ENCODE measurements around the gene SNAI3. TPM values are rescaled to one million over a fixed set of nuclear protein-coding genes. Genes with fewer than 3 reads are reported as not detected.
A peak's percentile ranks its signal among the peaks of the same experiment; 100 is the strongest.

The SNAI3 gene
- total and polyA plus RNA-seq, 2 experiments from 2014 or later: 10.3 to 19.4 TPM

- H3K4me3 Mint-ChIP-seq: peak overlapping the region; percentile 74
- H3K9me2 ChIP-seq (ENCODE audit: insufficient read depth): no peaks in the 10 kb centered on the region
- H3K4me1 ChIP-seq (ENCODE audit: insufficient read depth): peaks cover 9% of the 10 kb centered on the region
- peaks cover 6% of the 10 kb centered on the region; the same call in 1 of the 2 replicates for H3F3A ChIP-seq (replicated peaks; ENCODE audit: low read depth)
- H3K27ac ChIP-seq (ENCODE audit: low read depth): no peak overlapping the region
- H3K27ac Mint-ChIP-seq: no peak overlapping the region
- H3K9me3 Mint-ChIP-seq: no peaks in the 10 kb centered on the region
- H3K36me3 ChIP-seq (ENCODE audit: insufficient read depth): no peaks in the 10 kb centered on the region; the same call in 1 of the 2 replicates
- peak overlapping the region; percentile 97 for H3K4me2 ChIP-seq
- TF ChIP-seq, protein P1, sequence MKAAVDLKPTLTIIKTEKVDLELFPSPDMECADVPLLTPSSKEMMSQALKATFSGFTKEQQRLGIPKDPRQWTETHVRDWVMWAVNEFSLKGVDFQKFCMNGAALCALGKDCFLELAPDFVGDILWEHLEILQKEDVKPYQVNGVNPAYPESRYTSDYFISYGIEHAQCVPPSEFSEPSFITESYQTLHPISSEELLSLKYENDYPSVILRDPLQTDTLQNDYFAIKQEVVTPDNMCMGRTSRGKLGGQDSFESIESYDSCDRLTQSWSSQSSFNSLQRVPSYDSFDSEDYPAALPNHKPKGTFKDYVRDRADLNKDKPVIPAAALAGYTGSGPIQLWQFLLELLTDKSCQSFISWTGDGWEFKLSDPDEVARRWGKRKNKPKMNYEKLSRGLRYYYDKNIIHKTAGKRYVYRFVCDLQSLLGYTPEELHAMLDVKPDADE (IDR thresholded peaks at IDR 0.05): no peak
- TF ChIP-seq, protein P2, sequence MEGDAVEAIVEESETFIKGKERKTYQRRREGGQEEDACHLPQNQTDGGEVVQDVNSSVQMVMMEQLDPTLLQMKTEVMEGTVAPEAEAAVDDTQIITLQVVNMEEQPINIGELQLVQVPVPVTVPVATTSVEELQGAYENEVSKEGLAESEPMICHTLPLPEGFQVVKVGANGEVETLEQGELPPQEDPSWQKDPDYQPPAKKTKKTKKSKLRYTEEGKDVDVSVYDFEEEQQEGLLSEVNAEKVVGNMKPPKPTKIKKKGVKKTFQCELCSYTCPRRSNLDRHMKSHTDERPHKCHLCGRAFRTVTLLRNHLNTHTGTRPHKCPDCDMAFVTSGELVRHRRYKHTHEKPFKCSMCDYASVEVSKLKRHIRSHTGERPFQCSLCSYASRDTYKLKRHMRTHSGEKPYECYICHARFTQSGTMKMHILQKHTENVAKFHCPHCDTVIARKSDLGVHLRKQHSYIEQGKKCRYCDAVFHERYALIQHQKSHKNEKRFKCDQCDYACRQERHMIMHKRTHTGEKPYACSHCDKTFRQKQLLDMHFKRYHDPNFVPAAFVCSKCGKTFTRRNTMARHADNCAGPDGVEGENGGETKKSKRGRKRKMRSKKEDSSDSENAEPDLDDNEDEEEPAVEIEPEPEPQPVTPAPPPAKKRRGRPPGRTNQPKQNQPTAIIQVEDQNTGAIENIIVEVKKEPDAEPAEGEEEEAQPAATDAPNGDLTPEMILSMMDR (conservative IDR thresholded peaks at IDR 0.05; ENCODE audit: low read depth in 2 of 2): no peak; a peak in 1 of 4 replicates
- TF ChIP-seq STAT1 (IDR thresholded peaks at IDR 0.05; ENCODE audit: unreplicated experiment) (no peak), ZNF331 (CRISPR knock-in tag; IDR thresholded peaks at IDR 0.05; ENCODE audit: low read depth) (no peak), CREB1 (CRISPR knock-in tag; IDR thresholded peaks at IDR 0.05; ENCODE audit: low read depth) (no peak), NANOG (IDR thresholded peaks at IDR 0.05; ENCODE audit: borderline replicate concordance) (no peak), EZH2 (IDR thresholded peaks at IDR 0.05; ENCODE audit: low read depth, unreplicated experiment) (no peak), EZH2phosphoT487 (IDR thresholded peaks at IDR 0.05; ENCODE audit: unreplicated experiment) (no peak), JUNB (IDR thresholded peaks at IDR 0.05; ENCODE audit: unreplicated experiment) (no peak), ZNF114 (CRISPR knock-in tag; IDR thresholded peaks at IDR 0.05) (no peak), POLR2AphosphoS5 (IDR thresholded peaks at IDR 0.05; ENCODE audit: low read depth) (no peak), REST (IDR thresholded peaks at IDR 0.05; ENCODE audit: unreplicated experiment) (no peak)
- TF ChIP-seq, protein P3, sequence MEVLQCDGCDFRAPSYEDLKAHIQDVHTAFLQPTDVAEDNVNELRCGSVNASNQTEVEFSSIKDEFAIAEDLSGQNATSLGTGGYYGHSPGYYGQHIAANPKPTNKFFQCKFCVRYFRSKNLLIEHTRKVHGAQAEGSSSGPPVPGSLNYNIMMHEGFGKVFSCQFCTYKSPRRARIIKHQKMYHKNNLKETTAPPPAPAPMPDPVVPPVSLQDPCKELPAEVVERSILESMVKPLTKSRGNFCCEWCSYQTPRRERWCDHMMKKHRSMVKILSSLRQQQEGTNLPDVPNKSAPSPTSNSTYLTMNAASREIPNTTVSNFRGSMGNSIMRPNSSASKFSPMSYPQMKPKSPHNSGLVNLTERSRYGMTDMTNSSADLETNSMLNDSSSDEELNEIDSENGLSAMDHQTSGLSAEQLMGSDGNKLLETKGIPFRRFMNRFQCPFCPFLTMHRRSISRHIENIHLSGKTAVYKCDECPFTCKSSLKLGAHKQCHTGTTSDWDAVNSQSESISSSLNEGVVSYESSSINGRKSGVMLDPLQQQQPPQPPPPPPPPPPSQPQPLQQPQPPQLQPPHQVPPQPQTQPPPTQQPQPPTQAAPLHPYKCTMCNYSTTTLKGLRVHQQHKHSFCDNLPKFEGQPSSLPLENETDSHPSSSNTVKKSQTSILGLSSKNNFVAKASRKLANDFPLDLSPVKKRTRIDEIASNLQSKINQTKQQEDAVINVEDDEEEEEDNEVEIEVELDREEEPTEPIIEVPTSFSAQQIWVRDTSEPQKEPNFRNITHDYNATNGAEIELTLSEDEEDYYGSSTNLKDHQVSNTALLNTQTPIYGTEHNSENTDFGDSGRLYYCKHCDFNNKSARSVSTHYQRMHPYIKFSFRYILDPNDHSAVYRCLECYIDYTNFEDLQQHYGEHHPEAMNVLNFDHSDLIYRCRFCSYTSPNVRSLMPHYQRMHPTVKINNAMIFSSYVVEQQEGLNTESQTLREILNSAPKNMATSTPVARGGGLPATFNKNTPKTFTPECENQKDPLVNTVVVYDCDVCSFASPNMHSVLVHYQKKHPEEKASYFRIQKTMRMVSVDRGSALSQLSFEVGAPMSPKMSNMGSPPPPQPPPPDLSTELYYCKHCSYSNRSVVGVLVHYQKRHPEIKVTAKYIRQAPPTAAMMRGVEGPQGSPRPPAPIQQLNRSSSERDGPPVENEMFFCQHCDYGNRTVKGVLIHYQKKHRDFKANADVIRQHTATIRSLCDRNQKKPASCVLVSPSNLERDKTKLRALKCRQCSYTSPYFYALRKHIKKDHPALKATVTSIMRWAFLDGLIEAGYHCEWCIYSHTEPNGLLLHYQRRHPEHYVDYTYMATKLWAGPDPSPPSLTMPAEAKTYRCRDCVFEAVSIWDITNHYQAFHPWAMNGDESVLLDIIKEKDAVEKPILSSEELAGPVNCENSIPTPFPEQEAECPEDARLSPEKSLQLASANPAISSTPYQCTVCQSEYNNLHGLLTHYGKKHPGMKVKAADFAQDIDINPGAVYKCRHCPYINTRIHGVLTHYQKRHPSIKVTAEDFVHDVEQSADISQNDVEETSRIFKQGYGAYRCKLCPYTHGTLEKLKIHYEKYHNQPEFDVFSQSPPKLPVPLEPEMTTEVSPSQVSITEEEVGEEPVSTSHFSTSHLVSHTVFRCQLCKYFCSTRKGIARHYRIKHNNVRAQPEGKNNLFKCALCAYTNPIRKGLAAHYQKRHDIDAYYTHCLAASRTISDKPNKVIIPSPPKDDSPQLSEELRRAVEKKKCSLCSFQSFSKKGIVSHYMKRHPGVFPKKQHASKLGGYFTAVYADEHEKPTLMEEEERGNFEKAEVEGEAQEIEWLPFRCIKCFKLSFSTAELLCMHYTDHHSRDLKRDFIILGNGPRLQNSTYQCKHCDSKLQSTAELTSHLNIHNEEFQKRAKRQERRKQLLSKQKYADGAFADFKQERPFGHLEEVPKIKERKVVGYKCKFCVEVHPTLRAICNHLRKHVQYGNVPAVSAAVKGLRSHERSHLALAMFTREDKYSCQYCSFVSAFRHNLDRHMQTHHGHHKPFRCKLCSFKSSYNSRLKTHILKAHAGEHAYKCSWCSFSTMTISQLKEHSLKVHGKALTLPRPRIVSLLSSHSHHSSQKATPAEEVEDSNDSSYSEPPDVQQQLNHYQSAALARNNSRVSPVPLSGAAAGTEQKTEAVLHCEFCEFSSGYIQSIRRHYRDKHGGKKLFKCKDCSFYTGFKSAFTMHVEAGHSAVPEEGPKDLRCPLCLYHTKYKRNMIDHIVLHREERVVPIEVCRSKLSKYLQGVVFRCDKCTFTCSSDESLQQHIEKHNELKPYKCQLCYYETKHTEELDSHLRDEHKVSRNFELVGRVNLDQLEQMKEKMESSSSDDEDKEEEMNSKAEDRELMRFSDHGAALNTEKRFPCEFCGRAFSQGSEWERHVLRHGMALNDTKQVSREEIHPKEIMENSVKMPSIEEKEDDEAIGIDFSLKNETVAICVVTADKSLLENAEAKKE (CRISPR knock-in tag; IDR thresholded peaks at IDR 0.05): no peak
- 0 out of 2 replicates have a peak, but pooled peaks cover 5% of the 10 kb centered on the region for H4K20me1 ChIP-seq (replicated peaks; ENCODE audit: insufficient read depth)
- H3K27me3 ChIP-seq (ENCODE audit: insufficient read depth): peaks cover 10% of the 10 kb centered on the region
- H3K36me3 Mint-ChIP-seq (ENCODE audit: low read depth): peaks cover 3% of the 10 kb centered on the region; the same call in 2 of the 3 replicates
- H2AFZ ChIP-seq: peak overlapping the region; percentile 94
- ATAC-seq (0 out of 3 replicates have a peak, but pooled peaks have one; percentile 1), DNase-seq (ENCODE audit: low spot score) (no peak)
- peak overlapping the region; percentile 96 for H3K4me3 ChIP-seq
- H3K27me3 Mint-ChIP-seq (ENCODE audit: insufficient read depth, low read depth, poor library complexity): peaks cover 40% of the 10 kb centered on the region
- H3K79me2 ChIP-seq (replicated peaks; ENCODE audit: insufficient read depth): peaks cover 4% of the 10 kb centered on the region
- peaks cover 15% of the 10 kb centered on the region for H3K4me1 Mint-ChIP-seq
Measured at GRCh38 chr16:88684569-88685155, 1.6 kb downstream of the SNAI3 start.

All from GM23338 (cell line).